Measurements from ENCODE around the gene SUPT3H.

The SUPT3H gene

GRCh38 chr6:44809258-44809657 lies 568.5 kb downstream of the SUPT3H start:
- no peak overlapping the region for H4K91ac ChIP-seq (ENCODE audit: low read depth, low read length)
- peaks cover 6% of the 10 kb centered on the region for H3K79me1 ChIP-seq (ENCODE audit: low read length)
- no peak overlapping the region for H2BK12ac ChIP-seq (ENCODE audit: low read length)
- H3K36me3 ChIP-seq (ENCODE audit: control insufficient read depth in 1 of 2, insufficient read depth in 2 of 2, low read length in 2 of 2): no peaks in the 10 kb centered on the region
- no peaks in the 10 kb centered on the region for H3K27me3 ChIP-seq (ENCODE audit: insufficient read depth, low read length)
- H3K9me3 ChIP-seq (ENCODE audit: insufficient read depth, low read depth, low read length): no peaks in the 10 kb centered on the region
- H2BK120ac ChIP-seq (ENCODE audit: insufficient read depth, low read length, poor library complexity): no peak overlapping the region
- no peak overlapping the region for H4K8ac ChIP-seq (ENCODE audit: low read depth, low read length)
- no peak overlapping the region for H2AFZ ChIP-seq (ENCODE audit: insufficient read depth, low read length, poor library complexity)
- H3K4me2 ChIP-seq (ENCODE audit: low read length): no peak overlapping the region
- H3K18ac ChIP-seq (ENCODE audit: low read length): no peak overlapping the region
- H2BK5ac ChIP-seq (ENCODE audit: low read depth, low read length, poor library complexity): no peak overlapping the region
- H3K23ac ChIP-seq (ENCODE audit: low read length): no peak overlapping the region
- H3K79me2 ChIP-seq (ENCODE audit: control insufficient read depth, insufficient read depth, low read length, poor library complexity): no peaks in the 10 kb centered on the region
- peaks cover 13 to 19% of the 10 kb centered on the region in 2 experiments for H3K4me1 ChIP-seq (ENCODE audit: control insufficient read depth in 1 of 2, insufficient read depth in 2 of 2, low read length in 2 of 2)
- no peak overlapping the region for H3K9ac ChIP-seq (ENCODE audit: low read length)
- H4K12ac ChIP-seq (ENCODE audit: low read depth, low read length): no peak overlapping the region
- H2AK5ac ChIP-seq (ENCODE audit: low read length): no peak overlapping the region
- no peak overlapping the region for H3K4ac ChIP-seq (ENCODE audit: low read depth, low read length)
- H3K27ac ChIP-seq (ENCODE audit: low read depth, low read length): no peak overlapping the region
- no peak for DNase-seq
- H3K4me3 ChIP-seq (ENCODE audit: low read depth, low read length): no peak overlapping the region
- no CpG with 5 or more reads among the region's 2 CpGs for WGBS (ENCODE audit: extremely low coverage, insufficient coverage, insufficient read length)
- H3K14ac ChIP-seq (ENCODE audit: low read length): no peak overlapping the region

- Histone ChIP-seq H3K4me3 (ENCODE audit: low read depth, low read length) (no peak overlapping the region), H2AK5ac (ENCODE audit: low read length) (no peak overlapping the region), H3K36me3 (ENCODE audit: control insufficient read depth in 1 of 2, insufficient read depth in 2 of 2, low read length in 2 of 2) (no peaks in the 10 kb centered on the region), H3K27ac (ENCODE audit: low read depth, low read length) (peak overlapping the region; percentile 37), H3K79me2 (ENCODE audit: control insufficient read depth, insufficient read depth, low read length, poor library complexity) (no peaks in the 10 kb centered on the region), H2AFZ (ENCODE audit: insufficient read depth, low read length, poor library complexity) (no peak overlapping the region), H2BK120ac (ENCODE audit: insufficient read depth, low read length, poor library complexity) (no peak overlapping the region), H3K14ac (ENCODE audit: low read length) (no peak overlapping the region), H3K23ac (ENCODE audit: low read length) (no peak overlapping the region), H4K12ac (ENCODE audit: low read depth, low read length) (no peak overlapping the region), H4K91ac (ENCODE audit: low read depth, low read length) (no peak overlapping the region), H3K79me1 (ENCODE audit: low read length) (peaks cover 6% of the 10 kb centered on the region), H3K4me2 (ENCODE audit: low read length) (no peak overlapping the region), H3K18ac (ENCODE audit: low read length) (no peak overlapping the region), H2BK12ac (ENCODE audit: low read length) (no peak overlapping the region), H3K4ac (ENCODE audit: low read depth, low read length) (no peak overlapping the region), H3K4me1 (ENCODE audit: control insufficient read depth in 1 of 2, insufficient read depth in 2 of 2, low read length in 2 of 2) (peaks cover 18 to 22% of the 10 kb centered on the region in 2 experiments), H3K9me3 (ENCODE audit: insufficient read depth, low read depth, low read length) (no peaks in the 10 kb centered on the region), H4K8ac (ENCODE audit: low read depth, low read length) (no peak overlapping the region), H2BK5ac (ENCODE audit: low read depth, low read length, poor library complexity) (no peak overlapping the region), H3K9ac (ENCODE audit: low read length) (no peak overlapping the region), H3K27me3 (ENCODE audit: insufficient read depth, low read length) (no peaks in the 10 kb centered on the region)
- WGBS (ENCODE audit: extremely low coverage, insufficient coverage, insufficient read length): no CpG with 5 or more reads among the region's 5 CpGs
- no peak for DNase-seq
Measured at GRCh38 chr6:44808148-44808547, 569.6 kb downstream of the SUPT3H start.

- no peak overlapping the region for H3K23ac ChIP-seq (ENCODE audit: low read length)
- H3K36me3 ChIP-seq (ENCODE audit: control insufficient read depth in 1 of 2, insufficient read depth in 2 of 2, low read length in 2 of 2): no peaks in the 10 kb centered on the region
- H3K27ac ChIP-seq (ENCODE audit: low read depth, low read length): no peak overlapping the region
- no CpG with 5 or more reads among the region's 5 CpGs for WGBS (ENCODE audit: extremely low coverage, insufficient coverage, insufficient read length)
- no peak overlapping the region for H2BK5ac ChIP-seq (ENCODE audit: low read depth, low read length, poor library complexity)
- no peak overlapping the region for H3K4me3 ChIP-seq (ENCODE audit: low read depth, low read length)
- peaks cover 18 to 22% of the 10 kb centered on the region in 2 experiments for H3K4me1 ChIP-seq (ENCODE audit: control insufficient read depth in 1 of 2, insufficient read depth in 2 of 2, low read length in 2 of 2)
- no peak overlapping the region for H3K14ac ChIP-seq (ENCODE audit: low read length)
- H3K79me2 ChIP-seq (ENCODE audit: control insufficient read depth, insufficient read depth, low read length, poor library complexity): no peaks in the 10 kb centered on the region
- H4K12ac ChIP-seq (ENCODE audit: low read depth, low read length): no peak overlapping the region
- H3K4me2 ChIP-seq (ENCODE audit: low read length): no peak overlapping the region
- no peak overlapping the region for H3K4ac ChIP-seq (ENCODE audit: low read depth, low read length)
- no peak overlapping the region for H2BK120ac ChIP-seq (ENCODE audit: insufficient read depth, low read length, poor library complexity)
- H2BK12ac ChIP-seq (ENCODE audit: low read length): peak overlapping the region; percentile 42
- DNase-seq: no peak
- H4K8ac ChIP-seq (ENCODE audit: low read depth, low read length): peak overlapping the region; percentile 17
- H2AFZ ChIP-seq (ENCODE audit: insufficient read depth, low read length, poor library complexity): no peak overlapping the region
- peak overlapping the region; percentile 15 for H2AK5ac ChIP-seq (ENCODE audit: low read length)
- H4K91ac ChIP-seq (ENCODE audit: low read depth, low read length): peak overlapping the region; percentile 50
- H3K9ac ChIP-seq (ENCODE audit: low read length): no peak overlapping the region
- H3K18ac ChIP-seq (ENCODE audit: low read length): no peak overlapping the region
- H3K9me3 ChIP-seq (ENCODE audit: insufficient read depth, low read depth, low read length): no peaks in the 10 kb centered on the region
- no peaks in the 10 kb centered on the region for H3K27me3 ChIP-seq (ENCODE audit: insufficient read depth, low read length)
- peaks cover 6% of the 10 kb centered on the region for H3K79me1 ChIP-seq (ENCODE audit: low read length)
Measured at GRCh38 chr6:44806656-44807055, 571.1 kb downstream of the SUPT3H start.

- H3K4me2 ChIP-seq (ENCODE audit: low read length): no peak overlapping the region
- DNase-seq: no peak
- no peak overlapping the region for H2BK5ac ChIP-seq (ENCODE audit: low read depth, low read length, poor library complexity)
- no peak overlapping the region for H4K91ac ChIP-seq (ENCODE audit: low read depth, low read length)
- no CpG with 5 or more reads among the region's 7 CpGs for WGBS (ENCODE audit: extremely low coverage, insufficient coverage, insufficient read length)
- no peak overlapping the region for H3K14ac ChIP-seq (ENCODE audit: low read length)
- H3K4ac ChIP-seq (ENCODE audit: low read depth, low read length): no peak overlapping the region
- no peak overlapping the region for H4K12ac ChIP-seq (ENCODE audit: low read depth, low read length)
- H3K4me1 ChIP-seq (ENCODE audit: control insufficient read depth in 1 of 2, insufficient read depth in 2 of 2, low read length in 2 of 2): peaks cover 22 to 24% of the 10 kb centered on the region in 2 experiments
- no peak overlapping the region for H2AK5ac ChIP-seq (ENCODE audit: low read length)
- no peaks in the 10 kb centered on the region for H3K9me3 ChIP-seq (ENCODE audit: insufficient read depth, low read depth, low read length)
- H3K9ac ChIP-seq (ENCODE audit: low read length): no peak overlapping the region
- H3K27ac ChIP-seq (ENCODE audit: low read depth, low read length): no peak overlapping the region
- H2BK120ac ChIP-seq (ENCODE audit: insufficient read depth, low read length, poor library complexity): no peak overlapping the region
- H3K23ac ChIP-seq (ENCODE audit: low read length): no peak overlapping the region
- no peaks in the 10 kb centered on the region for H3K79me2 ChIP-seq (ENCODE audit: control insufficient read depth, insufficient read depth, low read length, poor library complexity)
- H2BK12ac ChIP-seq (ENCODE audit: low read length): no peak overlapping the region
- no peaks in the 10 kb centered on the region for H3K27me3 ChIP-seq (ENCODE audit: insufficient read depth, low read length)
- no peak overlapping the region for H2AFZ ChIP-seq (ENCODE audit: insufficient read depth, low read length, poor library complexity)
- no peaks in the 10 kb centered on the region for H3K36me3 ChIP-seq (ENCODE audit: control insufficient read depth in 1 of 2, insufficient read depth in 2 of 2, low read length in 2 of 2)
- H3K18ac ChIP-seq (ENCODE audit: low read length): no peak overlapping the region
- H4K8ac ChIP-seq (ENCODE audit: low read depth, low read length): no peak overlapping the region
- peaks cover 6% of the 10 kb centered on the region for H3K79me1 ChIP-seq (ENCODE audit: low read length)
- no peak overlapping the region for H3K4me3 ChIP-seq (ENCODE audit: low read depth, low read length)
Measured at GRCh38 chr6:44805238-44805846, 572.4 kb downstream of the SUPT3H start.

All from trophoblast cell (in vitro differentiated cells and primary cell).